HL-60 (cell line): ENCODE data around the gene SMPDL3A.
"Not testable (repeated sequence)": the region's sequence is repeated elsewhere in the genome, so short reads cannot be mapped to it uniquely, and the experiment has no call there.

Experiments used
- SPI1 ChIP-seq: IDR thresholded peaks from 2 replicates; pipeline ENCODE4 v1.6.1; 2012; ENCODE audit warnings: low read depth, mild to moderate bottlenecking, borderline replicate concordance
- TF ChIP-seq, protein P1 (sequence below): IDR thresholded peaks from one replicate; pipeline ENCODE4 v1.5.1; 2011; ENCODE audit warnings: low read length, control low read depth, inconsistent platforms; ENCODE audit not compliant: insufficient read depth

- TF ChIP-seq, protein P1, sequence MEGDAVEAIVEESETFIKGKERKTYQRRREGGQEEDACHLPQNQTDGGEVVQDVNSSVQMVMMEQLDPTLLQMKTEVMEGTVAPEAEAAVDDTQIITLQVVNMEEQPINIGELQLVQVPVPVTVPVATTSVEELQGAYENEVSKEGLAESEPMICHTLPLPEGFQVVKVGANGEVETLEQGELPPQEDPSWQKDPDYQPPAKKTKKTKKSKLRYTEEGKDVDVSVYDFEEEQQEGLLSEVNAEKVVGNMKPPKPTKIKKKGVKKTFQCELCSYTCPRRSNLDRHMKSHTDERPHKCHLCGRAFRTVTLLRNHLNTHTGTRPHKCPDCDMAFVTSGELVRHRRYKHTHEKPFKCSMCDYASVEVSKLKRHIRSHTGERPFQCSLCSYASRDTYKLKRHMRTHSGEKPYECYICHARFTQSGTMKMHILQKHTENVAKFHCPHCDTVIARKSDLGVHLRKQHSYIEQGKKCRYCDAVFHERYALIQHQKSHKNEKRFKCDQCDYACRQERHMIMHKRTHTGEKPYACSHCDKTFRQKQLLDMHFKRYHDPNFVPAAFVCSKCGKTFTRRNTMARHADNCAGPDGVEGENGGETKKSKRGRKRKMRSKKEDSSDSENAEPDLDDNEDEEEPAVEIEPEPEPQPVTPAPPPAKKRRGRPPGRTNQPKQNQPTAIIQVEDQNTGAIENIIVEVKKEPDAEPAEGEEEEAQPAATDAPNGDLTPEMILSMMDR, result not testable (repeated sequence)
- not testable (repeated sequence) for TF ChIP-seq SPI1
Measured at GRCh38 chr6:122744247-122744646, 44.8 kb upstream of the SMPDL3A start.
